Brain microvascular endothelial cell (primary cell): ENCODE measurements around the gene ITPK1.
"Not testable (repeated sequence)": the region's sequence is repeated elsewhere in the genome, so short reads cannot be mapped to it uniquely, and the experiment has no call there.

ENCODE experiments used
- DNase-seq: peaks from one replicate; pipeline ENCODE4 v3.0.0-alpha.2; 2020
- H3K27ac ChIP-seq: fragments of 250-450 bp; sonication (Bioruptor Pico); 2 replicates; pipeline ENCODE4 v1.5.1; 2020; ENCODE audit warnings: mild to moderate bottlenecking, moderate library complexity
- H3K27me3 ChIP-seq: fragments of 250-450 bp; sonication (Bioruptor Pico); replicated peaks from 2 replicates; pipeline ENCODE4 v1.5.1; 2020; ENCODE audit warnings: mild to moderate bottlenecking
- H3K36me3 ChIP-seq: fragments of 250-450 bp; sonication (Bioruptor Pico); replicated peaks from 2 replicates; pipeline ENCODE4 v1.5.1; 2020; ENCODE audit warnings: mild to moderate bottlenecking
- H3K4me3 ChIP-seq: 2 replicates; pipeline ENCODE4 v1.5.1; 2011; ENCODE audit warnings: low read depth, mild to moderate bottlenecking, control low read depth, low read length, moderate library complexity
- CTCF ChIP-seq: IDR thresholded peaks from 2 replicates; pipeline ENCODE4 v1.5.1; 2011; ENCODE audit warnings: low read depth, mild to moderate bottlenecking, moderate library complexity, low read length, control low read depth, inconsistent platforms; ENCODE audit errors: missing control alignments
- in situ Hi-C: cut with HindIII; loops from 2 replicates; pipeline ENCODE4 v1.10.0; 2017; ENCODE audit warnings: low sequenced_read_pairs, low pct_ligation_motif_present

ITPK1 gene

GRCh38 chr14:93109572-93110481, 5.9 kb downstream of the ITPK1 start:
- in situ Hi-C loops, result no loop called here
- DNase-seq, result no peak
- Histone ChIP-seq H3K27ac (no peak overlapping the region), H3K4me3 (no peak overlapping the region), H3K36me3 (no peaks in the 10 kb centered on the region), H3K27me3 (no peaks in the 10 kb centered on the region)
- TF ChIP-seq CTCF, result no peak

GRCh38 chr14:93108105-93108504, 7.6 kb downstream of the ITPK1 start:
- H3K27me3 ChIP-seq, result no peaks in the 10 kb centered on the region
- in situ Hi-C loops, result no loop called here
- no peak overlapping the region for H3K4me3 ChIP-seq
- no peak for TF ChIP-seq CTCF
- DNase-seq, result no peak
- H3K36me3 ChIP-seq, result no peaks in the 10 kb centered on the region
- no peak overlapping the region for H3K27ac ChIP-seq

- no peak for TF ChIP-seq CTCF
- Histone ChIP-seq H3K27me3 (no peaks in the 10 kb centered on the region), H3K4me3 (no peak overlapping the region), H3K36me3 (no peaks in the 10 kb centered on the region), H3K27ac (no peak overlapping the region)
- in situ Hi-C loops, result no loop called here
- no peak for DNase-seq
Observed at GRCh38 chr14:93107453-93107852, 8.3 kb downstream of the ITPK1 start.

- in situ Hi-C loops, result no loop called here
- H3K4me3 ChIP-seq, result no peak overlapping the region
- no peaks in the 10 kb centered on the region for H3K36me3 ChIP-seq
- TF ChIP-seq CTCF, result no peak
- H3K27ac ChIP-seq, result no peak overlapping the region
- DNase-seq, result no peak
- H3K27me3 ChIP-seq, result no peaks in the 10 kb centered on the region
Observed at GRCh38 chr14:93106541-93107156, 9.1 kb downstream of the ITPK1 start.

- H3K4me3 ChIP-seq, DNase-seq, H3K27me3 ChIP-seq, H3K27ac ChIP-seq, in situ Hi-C loops, H3K36me3 ChIP-seq: not testable (repeated sequence)
Observed at GRCh38 chr14:93105856-93106255, 9.9 kb downstream of the ITPK1 start.

- Histone ChIP-seq H3K4me3 (no peak overlapping the region), H3K27ac (no peak overlapping the region), H3K27me3 (no peaks in the 10 kb centered on the region), H3K36me3 (no peaks in the 10 kb centered on the region)
- TF ChIP-seq CTCF, result no peak
- in situ Hi-C loops, result no loop called here
- DNase-seq, result peak; percentile 67
Observed at GRCh38 chr14:93105362-93105761, 10.4 kb downstream of the ITPK1 start.
